ENCODE measurements around the gene BOC.

BOC gene

DNA sequence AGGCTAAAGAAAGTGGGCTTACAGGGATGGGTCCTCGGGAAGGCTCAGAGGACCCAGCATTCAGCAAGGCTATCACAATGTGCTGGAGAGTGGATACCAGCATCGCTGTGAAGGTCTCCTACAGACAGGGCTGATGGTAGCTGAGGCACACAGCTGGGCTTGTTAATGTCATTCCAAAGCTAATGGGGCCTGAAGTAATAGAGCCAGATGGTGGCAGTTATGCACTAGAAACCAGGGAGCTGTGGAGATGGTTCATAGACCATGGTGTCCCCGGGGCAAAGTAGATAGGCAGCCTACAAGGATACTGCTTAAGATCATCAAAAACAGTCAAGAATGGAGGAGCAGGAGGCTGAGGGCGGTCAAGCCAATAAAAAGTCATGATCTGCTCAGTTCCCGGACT, 24.8 kb upstream of the BOC start:
- no peak for DNase-seq (ENCODE audit: low read depth)

GRCh38 chr3:113193288-113193687, 18.1 kb upstream of the BOC start:
- no peak for DNase-seq (ENCODE audit: low read depth)

DNA sequence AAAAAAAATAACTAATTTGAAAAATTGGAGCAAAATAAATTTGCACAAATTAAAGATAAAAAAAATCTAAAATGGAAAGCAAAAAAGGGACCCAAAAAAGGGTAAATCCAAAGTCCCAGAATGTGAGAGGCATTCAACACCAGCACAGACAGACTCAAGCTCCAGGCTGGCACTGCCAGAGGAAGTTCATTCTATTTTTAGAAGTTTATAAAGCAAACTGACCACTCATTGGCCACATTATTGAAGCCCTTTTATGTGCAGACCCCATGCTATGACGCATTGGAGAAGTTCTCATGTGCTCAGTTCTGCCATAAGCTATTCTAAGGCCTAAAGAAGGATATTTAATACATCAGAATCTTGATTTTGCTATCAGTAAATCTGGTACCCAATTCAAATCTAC, 17.6 kb upstream of the BOC start:
- DNase-seq (ENCODE audit: low read depth): no peak

DNA sequence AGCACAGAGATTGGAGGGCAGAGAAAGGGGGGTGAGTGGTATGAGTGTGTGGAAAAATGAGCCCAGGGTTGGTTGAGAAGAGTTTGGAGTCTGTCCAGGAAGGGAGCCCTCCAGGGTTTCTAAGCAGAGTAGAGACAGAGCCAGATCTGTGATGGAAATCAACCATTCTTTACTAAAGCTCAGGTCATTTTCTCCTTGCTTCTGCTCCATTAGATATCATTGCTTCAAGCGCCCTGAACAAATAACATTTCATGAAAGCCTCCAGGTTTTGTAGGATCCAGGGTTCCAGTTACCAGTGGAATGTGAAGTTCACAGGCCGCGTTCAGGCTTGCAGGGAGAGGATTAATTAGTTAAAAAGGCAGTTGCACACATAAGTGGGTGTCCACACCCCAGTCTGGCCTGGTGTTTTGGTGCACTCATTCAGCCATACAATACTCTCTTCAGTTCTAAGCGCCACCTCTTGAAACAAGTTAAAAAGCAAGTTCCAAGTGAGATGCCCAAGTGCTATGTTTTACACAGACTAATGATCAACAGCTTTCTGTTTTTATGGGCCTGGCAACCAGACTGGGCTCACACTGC, 16.4 kb upstream of the BOC start:
- no peak for DNase-seq (ENCODE audit: low read depth)

DNA sequence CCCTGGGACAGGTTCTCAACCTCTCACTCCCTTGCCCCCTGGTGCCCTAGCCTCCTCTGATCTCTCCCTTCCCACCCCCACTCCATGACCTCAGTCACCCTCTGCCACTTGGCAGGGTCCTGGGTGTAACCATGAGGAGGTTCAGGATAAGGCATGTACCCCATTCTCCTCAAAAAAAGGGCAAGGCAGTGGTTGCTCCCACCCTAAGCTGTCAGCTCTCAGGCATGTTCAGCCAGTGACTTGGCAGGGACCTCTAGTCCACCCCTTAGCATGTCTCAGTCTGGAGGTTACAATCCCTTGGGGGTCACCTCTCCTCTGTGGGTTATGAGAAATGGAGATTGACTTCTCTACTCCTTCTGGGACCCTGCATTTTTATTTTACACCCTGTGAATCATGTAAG, 11.0 kb upstream of the BOC start:
- no peak for DNase-seq (ENCODE audit: low read depth)

- DNase-seq (ENCODE audit: low read depth): no peak
These were observed 10.4 kb upstream of the BOC start for GRCh38 chr3:113200946-113201345.

DNA sequence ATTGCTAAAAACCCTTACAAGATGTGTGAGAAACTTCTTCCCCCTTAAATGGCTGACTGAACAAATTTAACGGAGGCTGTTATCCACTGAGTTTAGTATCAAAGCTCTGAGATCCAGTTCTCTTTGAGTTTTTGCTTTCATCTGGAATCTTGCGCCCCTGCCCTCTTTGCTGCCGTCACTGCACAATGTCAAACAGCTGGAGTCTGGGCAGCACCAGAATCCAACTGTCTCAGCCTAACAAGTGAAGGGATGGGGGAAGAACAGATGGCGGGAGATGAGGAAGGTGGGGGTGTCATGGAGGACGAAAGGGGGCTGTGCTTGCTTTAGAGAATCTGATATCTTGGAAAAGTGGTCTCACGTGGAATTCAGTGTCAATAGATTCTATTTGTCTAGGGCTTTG, 7.0 kb upstream of the BOC start:
- DNase-seq (ENCODE audit: low read depth): no peak

- DNase-seq (ENCODE audit: low read depth): no peak
These were observed 5.9 kb upstream of the BOC start for GRCh38 chr3:113205481-113205880.

DNA sequence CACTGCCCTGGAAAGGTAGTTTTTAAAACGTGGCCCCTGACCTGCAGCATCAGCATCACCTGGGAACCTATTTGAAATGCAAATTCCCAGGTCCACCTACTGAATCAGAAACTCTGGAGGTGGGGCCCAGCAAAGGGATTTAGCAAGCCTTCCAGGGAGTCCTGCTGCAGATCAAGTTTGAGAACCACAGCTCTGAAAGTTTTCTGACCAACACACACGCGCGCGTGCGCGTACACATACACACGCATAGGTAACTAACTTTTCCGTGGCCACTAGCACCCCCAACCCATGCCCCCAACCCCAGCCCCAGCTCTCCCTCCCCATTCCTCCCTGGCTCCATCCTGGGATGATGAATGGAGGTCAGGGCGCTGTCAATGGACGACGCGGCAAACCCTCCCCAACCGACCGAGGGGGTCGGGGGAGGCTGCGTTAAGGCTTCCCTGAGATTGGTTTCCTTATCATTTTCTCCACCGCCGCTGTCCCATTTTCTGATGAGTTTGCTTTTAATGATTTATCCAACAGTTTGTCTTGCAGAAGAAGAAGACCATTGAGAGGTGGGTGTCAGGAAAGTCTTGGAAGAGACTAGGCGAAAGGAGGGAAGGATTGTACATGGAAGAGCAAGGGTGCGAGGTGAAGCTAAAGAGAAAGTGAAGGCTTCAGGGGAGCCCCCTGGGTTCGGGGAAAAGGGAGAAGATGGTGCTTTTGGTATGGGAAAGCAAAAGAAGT, 590 bp upstream of the BOC start:
- DNase-seq (ENCODE audit: low read depth): no peak

- no peak for DNase-seq (ENCODE audit: low read depth)
These were observed 940 bp downstream of the BOC start for GRCh38 chr3:113212150-113212843.

DNA sequence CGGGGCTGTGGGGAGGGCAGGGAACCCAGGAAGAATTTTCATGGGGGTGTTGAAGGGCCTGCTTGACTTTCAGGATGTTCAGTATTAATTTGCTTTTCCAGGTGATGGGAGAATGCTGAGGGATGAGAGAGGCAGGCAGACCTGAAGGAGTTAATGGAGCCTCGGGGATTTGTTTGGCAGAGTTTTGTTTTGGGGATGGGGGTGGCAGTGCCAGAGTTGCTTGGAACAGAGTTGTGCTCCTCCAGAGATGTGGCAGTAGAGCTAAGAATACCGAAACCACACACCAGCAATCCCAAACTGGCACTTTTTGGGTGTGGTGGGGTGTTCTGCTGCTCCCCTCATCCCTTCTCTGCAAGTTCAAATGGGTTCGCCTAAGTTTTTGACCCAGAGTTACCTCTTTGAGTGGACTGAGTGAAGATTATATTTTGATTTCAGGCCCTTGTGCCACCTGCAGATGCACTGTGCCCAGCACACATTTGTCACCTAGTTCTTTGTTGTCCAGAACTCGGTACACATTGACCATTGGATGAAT, 1.6 kb downstream of the BOC start:
- DNase-seq (ENCODE audit: low read depth): no peak

DNA sequence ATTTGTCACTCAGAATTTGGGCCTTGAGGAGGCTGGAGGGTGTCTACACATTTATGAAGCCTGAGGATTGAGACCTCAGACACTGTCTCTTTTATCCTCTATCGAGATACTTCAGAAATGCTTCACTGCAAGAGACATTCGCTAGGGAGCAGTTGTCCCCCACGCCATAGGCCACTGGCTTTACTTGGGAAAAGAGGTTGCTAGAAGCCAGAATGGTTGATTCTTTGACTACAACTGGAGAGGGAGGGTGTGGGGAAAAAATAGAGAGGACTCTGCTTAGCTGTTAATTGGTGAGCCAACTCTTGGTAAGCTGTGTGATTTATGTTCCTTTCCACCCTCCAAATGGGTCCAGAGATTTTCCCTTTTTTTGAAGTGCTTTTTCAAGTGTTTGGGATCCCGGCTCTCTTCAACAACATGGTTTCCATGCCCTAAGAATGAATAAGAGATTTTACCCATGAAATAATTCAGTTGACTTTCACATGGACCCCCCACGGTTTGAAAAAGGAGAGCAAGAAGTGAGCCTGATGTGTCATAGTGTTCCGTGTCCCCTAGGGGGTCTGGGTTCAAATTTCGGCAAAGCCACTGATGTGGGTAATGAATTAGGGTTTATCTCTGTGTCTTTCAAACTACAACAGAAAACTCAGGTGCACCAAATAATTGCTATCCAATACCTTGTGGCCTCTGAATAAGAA, 2.7 kb downstream of the BOC start:
- no peak for DNase-seq (ENCODE audit: low read depth)

- DNase-seq (ENCODE audit: low read depth): no peak
These were observed 3.7 kb downstream of the BOC start for GRCh38 chr3:113214917-113215595.

DNA sequence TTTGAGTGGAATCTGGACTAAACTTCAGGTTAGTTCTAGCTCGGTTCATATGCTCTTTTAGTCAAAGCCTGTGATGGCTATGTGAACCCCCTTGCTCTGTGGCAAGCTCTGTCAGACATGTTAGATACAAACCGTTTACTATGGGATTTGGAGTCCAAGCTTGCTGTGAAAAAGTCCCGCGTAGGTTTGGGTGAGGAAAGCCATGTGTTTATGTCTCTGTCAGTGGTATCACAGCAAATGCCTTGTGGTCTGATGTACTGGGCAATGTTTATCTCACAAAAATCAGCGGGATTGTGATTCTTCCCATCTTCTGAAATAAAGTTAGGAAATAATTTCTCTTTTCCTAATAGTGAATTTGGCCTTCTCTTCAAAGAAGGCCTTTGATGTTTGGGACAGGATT, 5.0 kb downstream of the BOC start:
- DNase-seq (ENCODE audit: low read depth): no peak

DNA sequence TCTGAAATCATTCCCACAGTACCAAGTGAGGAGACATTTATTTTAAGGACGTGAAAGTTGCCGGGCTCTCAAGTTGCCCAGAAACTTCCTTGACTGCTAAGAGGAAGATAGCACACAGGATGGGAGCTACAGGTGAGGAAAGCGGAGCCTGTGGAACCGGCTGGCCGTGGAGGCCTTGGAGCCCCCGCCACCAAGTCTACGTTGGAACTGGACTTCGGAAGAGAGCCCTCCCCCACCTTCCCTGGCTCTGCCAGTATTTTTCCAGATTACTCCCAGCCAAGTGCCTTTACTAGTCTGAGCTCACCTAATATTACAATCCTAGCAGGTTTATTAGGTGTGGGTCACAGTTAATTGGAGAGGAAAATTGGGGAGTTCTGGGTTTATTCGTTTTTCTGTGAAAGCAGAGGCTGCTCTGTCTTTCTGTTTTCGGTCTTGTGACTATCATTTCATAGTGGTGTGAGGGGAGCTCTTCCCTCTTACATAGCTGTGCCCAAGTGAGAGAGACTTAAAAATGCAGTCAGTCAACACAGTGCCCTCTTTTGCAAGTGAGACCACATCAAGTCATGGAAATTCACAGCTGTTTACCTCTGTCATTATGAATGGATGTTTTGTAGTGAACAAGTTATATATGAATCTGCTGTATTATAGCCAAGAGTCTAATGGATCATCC, 6.8 kb downstream of the BOC start:
- DNase-seq (ENCODE audit: low read depth): no peak

DNA sequence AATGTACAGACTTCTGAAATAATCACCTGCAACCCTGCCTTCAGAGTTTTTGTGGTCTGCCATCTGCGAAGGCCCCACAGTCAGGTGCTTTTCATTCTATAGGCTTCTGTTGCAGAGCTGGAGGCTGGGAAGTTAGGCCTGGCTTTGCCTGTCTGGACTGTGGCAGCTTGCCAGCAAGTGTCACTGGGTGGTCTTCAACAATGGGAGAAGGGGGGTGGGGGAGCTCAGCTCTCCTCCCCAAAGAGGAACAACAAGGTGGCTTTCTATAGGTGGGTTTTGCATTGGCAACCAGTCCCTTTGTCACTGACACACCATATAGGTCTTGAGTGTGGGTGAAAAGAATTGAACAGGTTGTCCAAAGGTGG, 7.3 kb downstream of the BOC start:
- no peak for DNase-seq (ENCODE audit: low read depth)

GRCh38 chr3:113219605-113220300, 8.4 kb downstream of the BOC start:
- no peak for DNase-seq (ENCODE audit: low read depth)

- no peak for DNase-seq (ENCODE audit: low read depth)
These were observed 9.4 kb downstream of the BOC start for GRCh38 chr3:113220721-113221120.

- no peak for DNase-seq (ENCODE audit: low read depth)
These were observed 10.4 kb downstream of the BOC start for GRCh38 chr3:113221721-113222257.

- DNase-seq (ENCODE audit: low read depth): no peak
These were observed 11.2 kb downstream of the BOC start for GRCh38 chr3:113222451-113223086.

All from CMK (cell line).